ENCODE measurements around the gene PGP. TPM values are rescaled to one million over a fixed set of nuclear protein-coding genes. Genes with fewer than 3 reads are reported as not detected.
"Not testable (repeated sequence)": the region's sequence is repeated elsewhere in the genome, so short reads cannot be mapped to it uniquely, and the experiment has no call there.

Gene PGP
- total RNA-seq, 1 donor from 2014 or later, result 11.8 TPM

DNA sequence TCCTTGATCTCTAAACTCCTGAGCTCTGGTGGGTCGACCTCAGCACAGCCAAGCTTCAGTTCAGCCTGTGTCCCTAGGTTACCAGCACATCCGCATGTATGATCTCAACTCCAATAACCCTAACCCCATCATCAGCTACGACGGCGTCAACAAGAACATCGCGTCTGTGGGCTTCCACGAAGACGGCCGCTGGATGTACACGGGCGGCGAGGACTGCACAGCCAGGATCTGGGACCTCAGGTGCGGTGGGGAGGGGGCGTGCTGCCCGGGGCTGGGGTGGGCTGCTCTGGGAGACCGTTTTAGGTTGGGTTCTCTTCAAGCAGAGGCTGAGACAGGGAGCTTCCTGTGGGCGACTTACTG lies 8.2 kb downstream of the PGP start:
- no peak for DNase-seq (ENCODE audit: low spot score)
- ATAC-seq, result no peak
- intact Hi-C loops (cut with DNase I), result no loop called here

DNA sequence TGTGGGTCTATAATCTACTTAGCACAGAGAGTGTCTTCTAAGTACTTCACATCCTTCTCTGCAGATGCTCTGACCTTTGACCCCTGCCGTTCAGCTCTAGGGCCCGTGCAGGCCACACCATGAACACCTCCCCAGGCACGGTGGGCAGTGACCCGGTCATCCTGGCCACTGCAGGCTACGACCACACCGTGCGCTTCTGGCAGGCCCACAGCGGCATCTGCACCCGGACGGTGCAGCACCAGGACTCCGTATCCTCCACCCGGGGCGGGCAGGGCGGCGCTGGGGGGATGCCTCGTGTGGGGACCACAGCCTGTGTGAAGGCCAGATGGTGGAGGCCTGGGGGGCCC lies 8.7 kb downstream of the PGP start:
- no peak for DNase-seq (ENCODE audit: low spot score)
- peak; percentile 16 for ATAC-seq
- intact Hi-C loops (cut with DNase I), result no loop called here

GRCh38 chr16:2205104-2205966 lies 9.3 kb downstream of the PGP start, which contains the start of gene MLST8:
MLST8 (plus strand) TSS chr16:2205454; CDS start chr16:2206086, 632 bp downstream.
- ATAC-seq (peak; percentile 88), DNase-seq (ENCODE audit: low spot score) (peak; percentile 90)
- intact Hi-C loops (cut with DNase I), result no loop called here

- no peak for DNase-seq (ENCODE audit: low spot score)
- ATAC-seq, result peak; percentile 0
- intact Hi-C loops (cut with DNase I), result no loop called here
Measured at GRCh38 chr16:2204416-2205103, 10.1 kb downstream of the PGP start.

DNA sequence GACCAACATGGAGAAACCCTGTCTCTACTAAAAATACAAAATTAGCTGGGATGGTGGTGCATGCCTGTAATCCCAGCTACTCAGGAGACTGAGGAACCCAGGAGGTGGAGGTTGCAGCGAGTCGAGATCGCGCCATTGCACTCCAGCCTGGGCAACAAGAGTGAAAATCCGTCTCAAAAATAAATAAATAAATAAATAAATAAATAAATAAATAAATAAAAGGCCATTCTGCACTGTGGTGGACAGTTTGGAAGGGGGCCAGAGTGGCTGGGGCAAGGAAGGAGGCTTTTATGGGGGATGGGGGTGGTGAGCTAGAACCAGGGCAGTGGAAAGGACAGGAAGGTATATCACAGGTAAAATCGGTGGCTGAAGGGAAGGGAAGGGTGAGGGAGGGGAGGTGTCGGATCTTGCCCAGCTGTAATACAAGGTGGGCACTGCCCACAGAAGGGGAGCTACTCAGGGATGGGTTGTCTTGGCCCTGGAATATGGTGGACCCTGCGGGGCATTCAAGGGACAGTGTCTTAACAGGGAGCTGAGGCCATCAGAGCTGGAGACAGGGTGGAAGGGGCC lies 11.4 kb downstream of the PGP start:
- intact Hi-C loops (cut with DNase I); DNase-seq (ENCODE audit: low spot score); ATAC-seq: not testable (repeated sequence)

DNA sequence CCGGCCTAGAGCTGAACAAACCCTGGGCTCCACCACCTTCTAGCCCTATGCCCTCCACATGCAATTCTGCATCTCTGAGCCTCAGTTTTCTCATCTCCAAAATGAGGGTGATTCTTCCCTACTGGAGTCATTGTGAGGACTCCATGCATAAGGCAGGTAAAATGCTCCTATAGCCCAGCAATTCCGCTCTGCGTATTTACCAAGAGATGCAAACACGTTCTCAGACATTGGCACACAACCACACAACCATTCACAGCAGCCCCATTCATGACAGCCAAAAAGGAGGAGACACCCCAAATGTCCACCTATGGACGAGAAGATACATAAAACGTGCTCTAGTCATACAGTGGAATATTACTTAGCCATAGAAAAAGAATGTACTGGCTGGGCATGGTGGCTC lies 14.3 kb downstream of the PGP start:
- intact Hi-C loops (cut with DNase I), result no loop called here
- DNase-seq (ENCODE audit: low spot score) (no peak), ATAC-seq (no peak)

DNA sequence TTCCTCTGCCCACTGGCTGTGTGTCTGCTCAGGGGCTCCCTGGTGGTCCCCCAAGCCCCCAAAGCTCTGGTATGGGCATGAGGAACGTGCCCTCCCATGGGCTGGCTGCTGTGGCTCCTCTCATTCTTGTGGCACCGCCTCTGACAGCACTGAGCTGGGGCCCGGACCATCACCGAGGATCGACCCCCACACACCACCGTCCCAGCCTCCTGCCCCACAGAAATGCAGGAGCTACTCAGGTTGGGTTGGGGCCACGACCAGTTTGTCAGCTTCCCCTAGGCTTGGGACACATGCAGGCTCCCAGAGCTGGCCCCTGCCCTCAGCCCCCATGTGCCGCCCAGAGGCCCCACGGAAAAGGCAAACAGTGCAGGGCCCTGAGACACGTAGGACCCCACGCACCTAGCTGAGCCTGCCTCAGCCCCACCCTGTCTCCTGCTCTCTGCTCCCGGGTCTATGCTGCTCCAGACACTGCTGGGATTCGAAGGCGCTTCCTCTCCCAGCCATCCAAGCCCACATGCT lies 15.0 kb downstream of the PGP start:
- ATAC-seq (no peak), DNase-seq (ENCODE audit: low spot score) (no peak)
- intact Hi-C loops (cut with DNase I), result no loop called here

DNA sequence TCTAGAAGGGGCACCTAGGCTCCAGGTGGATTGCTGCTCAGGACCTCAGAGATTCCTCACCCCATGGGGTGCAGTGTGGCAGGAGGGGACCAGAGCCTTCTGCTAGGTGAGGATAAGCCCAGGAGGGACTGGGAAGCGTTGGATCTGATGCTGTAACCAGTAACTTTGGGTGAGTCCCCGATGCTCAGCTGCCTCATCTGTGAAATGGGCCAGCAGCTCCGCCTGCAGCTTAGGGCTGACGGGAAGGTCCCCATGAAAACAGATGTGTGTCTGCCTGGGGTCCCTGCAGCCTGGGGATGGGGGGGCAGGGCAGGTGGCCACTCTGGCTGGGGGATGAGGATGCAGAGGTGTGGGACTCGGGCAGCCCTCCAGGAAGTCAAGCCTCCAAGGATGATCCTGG lies 15.5 kb downstream of the PGP start:
- intact Hi-C loops (cut with DNase I), result no loop called here
- no peak for DNase-seq (ENCODE audit: low spot score)
- no peak for ATAC-seq

DNA sequence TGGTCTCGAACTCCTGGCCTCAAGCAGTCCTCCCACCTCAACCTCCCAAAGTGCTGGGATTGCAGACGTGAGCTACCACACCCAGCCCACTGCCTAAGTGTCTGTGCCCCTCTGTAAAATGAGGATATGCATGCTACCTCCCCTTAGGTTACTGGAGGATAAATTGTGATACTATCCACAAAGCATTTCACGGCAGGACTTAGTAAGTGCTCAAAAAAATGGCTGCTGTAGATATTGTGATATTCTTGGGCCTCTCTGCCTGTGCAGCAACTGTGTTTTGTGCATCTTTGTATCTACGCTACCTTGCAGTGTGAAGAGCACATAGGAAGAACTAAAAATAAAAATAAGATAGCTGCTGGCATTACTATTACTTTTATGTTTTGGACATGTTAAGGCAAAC lies 16.4 kb downstream of the PGP start:
- DNase-seq (ENCODE audit: low spot score) (no peak), ATAC-seq (no peak)
- intact Hi-C loops (cut with DNase I), result no loop called here

GRCh38 chr16:2197765-2198164 lies 16.9 kb downstream of the PGP start:
- DNase-seq (ENCODE audit: low spot score) (no peak), ATAC-seq (no peak)
- intact Hi-C loops (cut with DNase I), result no loop called here

GRCh38 chr16:2196981-2197511 lies 17.6 kb downstream of the PGP start:
- no peak for DNase-seq (ENCODE audit: low spot score)
- intact Hi-C loops (cut with DNase I), result no loop called here
- no peak for ATAC-seq

- intact Hi-C loops (cut with DNase I), result no loop called here
Measured at GRCh38 chr16:2196162-2196980, 18.3 kb downstream of the PGP start, which contains the start of gene CASKIN1. CASKIN1 (minus strand) TSS chr16:2196605; CDS start chr16:2196432, 173 bp downstream.

GRCh38 chr16:2195322-2196161 lies 19.1 kb downstream of the PGP start:
- DNase-seq (ENCODE audit: low spot score), result no peak
- peak; percentile 6 for ATAC-seq
- intact Hi-C loops (cut with DNase I), result no loop called here

More at GRCh38 chr16:2196162-2196980, 18.3 kb downstream of the PGP start, which contains the start of gene CASKIN1:
- ATAC-seq (no peak), DNase-seq (ENCODE audit: low spot score) (no peak)

GRCh38 chr16:2194852-2195321 lies 19.8 kb downstream of the PGP start:
- DNase-seq (ENCODE audit: low spot score) (no peak), ATAC-seq (peak; percentile 27)
- intact Hi-C loops (cut with DNase I), result no loop called here

- intact Hi-C loops (cut with DNase I), result no loop called here
- DNase-seq (ENCODE audit: low spot score), result no peak
- no peak for ATAC-seq
Measured at GRCh38 chr16:2194166-2194834, 20.3 kb downstream of the PGP start.

DNA sequence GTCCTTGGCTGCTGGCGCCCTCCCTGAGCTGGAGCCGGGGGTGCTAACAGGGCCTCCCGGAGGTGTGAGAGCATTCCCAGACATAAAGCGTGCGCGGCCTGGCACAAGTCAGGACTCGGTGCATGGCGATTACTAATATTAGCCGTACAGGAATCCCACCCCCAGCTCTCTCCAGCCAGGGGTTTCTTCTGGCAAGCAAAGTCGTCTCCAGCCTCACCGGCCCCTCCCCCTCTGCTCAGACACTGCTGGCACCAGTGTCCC lies 23.3 kb downstream of the PGP start:
- intact Hi-C loops (cut with DNase I), result no loop called here
- no peak for DNase-seq (ENCODE audit: low spot score)
- no peak for ATAC-seq

GRCh38 chr16:2190659-2191445 lies 23.8 kb downstream of the PGP start:
- ATAC-seq (peak; percentile 16), DNase-seq (ENCODE audit: low spot score) (no peak)
- intact Hi-C loops (cut with DNase I), result no loop called here
